HT-29 (cell line): ENCODE measurements around the gene SERPINA6. TPM values are rescaled to one million over a fixed set of nuclear protein-coding genes. Genes with fewer than 3 reads are reported as not detected.
"Not testable (repeated sequence)": the region's sequence is repeated elsewhere in the genome, so short reads cannot be mapped to it uniquely, and the experiment has no call there.

Source experiments
- DNase-seq: peaks from one replicate; pipeline ENCODE4 v3.0.0-alpha.2; 2015; ENCODE audit warnings: low spot score
- total RNA-seq: library from RNA; depleted of rRNA; stranded (reverse); fragments of >200 nt; shearing (Covaris generic); gene quantifications from 2 replicates; pipeline ENCODE4 v1.2.3, GENCODE V29; 2014; rRNA removed

SERPINA6 gene, protein sequence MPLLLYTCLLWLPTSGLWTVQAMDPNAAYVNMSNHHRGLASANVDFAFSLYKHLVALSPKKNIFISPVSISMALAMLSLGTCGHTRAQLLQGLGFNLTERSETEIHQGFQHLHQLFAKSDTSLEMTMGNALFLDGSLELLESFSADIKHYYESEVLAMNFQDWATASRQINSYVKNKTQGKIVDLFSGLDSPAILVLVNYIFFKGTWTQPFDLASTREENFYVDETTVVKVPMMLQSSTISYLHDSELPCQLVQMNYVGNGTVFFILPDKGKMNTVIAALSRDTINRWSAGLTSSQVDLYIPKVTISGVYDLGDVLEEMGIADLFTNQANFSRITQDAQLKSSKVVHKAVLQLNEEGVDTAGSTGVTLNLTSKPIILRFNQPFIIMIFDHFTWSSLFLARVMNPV
- total RNA-seq = 0.99 and 1.2 TPM in 2 replicates

DNA sequence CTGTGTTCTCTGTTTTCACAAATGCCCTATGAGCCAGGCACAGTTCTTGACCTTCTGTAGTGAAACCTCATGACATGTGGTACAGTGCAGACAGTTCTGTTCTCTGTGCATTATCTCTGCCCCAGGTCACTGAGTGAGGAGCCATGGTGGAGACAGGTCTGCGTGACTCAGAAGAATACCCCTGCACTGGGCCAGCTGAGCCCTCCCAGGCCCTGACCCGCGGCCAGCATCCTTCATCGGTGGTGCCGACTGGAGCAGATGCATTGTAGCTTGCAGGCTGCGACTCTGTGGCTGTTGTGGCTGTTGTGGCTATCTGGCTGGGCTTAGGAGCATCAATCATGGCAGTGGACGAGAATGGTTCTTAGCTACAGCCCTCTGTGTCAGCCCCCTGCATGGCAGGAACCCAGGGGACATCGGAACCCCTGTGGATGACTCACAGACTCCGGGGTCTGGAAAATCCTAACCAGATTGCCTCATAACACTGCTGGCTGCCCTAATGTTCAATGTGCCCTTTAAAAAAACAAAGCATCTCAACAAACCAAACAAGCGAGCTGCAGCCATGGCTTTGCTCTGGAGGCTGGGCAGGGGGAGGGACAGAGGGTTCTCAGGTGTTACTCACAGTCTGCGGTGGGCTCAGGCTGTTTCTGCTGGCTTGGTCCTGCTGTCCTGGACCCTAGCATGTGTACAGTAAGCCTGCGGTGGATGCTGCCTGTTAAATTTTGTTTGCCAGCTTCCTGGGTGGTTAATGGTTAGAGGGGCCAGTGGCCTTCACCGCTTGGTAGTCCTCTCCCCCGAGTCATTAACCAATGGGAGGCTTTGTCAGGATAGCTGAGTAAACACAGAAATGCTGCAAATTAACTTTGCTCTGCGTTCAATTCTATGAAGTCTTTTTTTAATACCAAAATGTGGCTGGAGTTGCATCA, at the start of gene SERPINA6:
TSS of gene SERPINA6 (minus strand) at position 689 of the 923 bp plus-strand sequence. CDS start 8,688 bp downstream, outside the sequence.
- DNase-seq = no peak

DNA sequence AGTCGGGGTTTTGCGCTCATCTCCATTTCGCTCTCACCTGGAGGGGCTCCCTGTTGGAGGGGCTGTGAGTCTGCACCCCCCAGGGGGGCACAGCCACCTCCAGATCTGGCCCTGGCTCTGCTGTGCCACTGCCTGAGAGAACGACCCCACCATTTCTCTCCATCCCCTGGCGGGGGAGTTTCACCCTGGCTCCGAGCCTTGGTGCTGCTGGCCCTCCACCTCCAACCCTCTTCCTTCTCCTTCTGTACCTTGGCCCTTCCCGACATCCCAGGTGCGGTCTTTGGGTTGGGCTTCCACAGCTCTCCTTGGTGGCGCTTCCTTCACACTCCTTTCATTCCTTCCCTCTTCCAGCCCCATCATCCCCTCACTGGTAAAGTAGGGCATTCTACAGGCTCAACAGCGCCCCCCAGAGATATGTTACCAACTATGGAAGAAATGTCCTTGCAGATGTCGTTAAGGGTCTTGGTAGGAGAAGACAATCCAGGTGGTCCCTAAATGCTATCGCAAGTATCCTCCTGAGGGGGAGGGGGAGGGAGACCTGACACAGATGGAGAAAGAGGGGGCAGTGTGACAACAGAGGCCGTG, 49.0 kb upstream of the SERPINA6 start:
- no peak for DNase-seq

DNA sequence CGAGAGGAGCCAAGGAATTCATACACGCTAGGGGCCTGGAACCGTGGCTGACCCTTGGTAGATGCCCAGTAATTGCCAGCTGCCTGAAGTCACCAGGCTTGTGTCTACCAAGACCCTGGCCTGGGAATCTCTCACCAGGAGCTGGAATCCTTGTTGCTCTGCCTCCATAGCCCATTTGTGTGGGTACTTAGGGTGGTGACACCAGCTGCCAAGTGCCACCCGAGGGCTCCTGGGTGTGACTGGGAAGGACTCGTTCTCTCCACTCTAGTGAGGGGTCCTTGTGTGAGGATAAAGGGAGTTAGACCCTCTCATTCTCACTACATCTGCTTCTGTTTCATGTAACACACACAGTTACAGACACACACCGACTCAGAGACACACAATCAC, 47.4 kb upstream of the SERPINA6 start:
- DNase-seq = no peak

DNA sequence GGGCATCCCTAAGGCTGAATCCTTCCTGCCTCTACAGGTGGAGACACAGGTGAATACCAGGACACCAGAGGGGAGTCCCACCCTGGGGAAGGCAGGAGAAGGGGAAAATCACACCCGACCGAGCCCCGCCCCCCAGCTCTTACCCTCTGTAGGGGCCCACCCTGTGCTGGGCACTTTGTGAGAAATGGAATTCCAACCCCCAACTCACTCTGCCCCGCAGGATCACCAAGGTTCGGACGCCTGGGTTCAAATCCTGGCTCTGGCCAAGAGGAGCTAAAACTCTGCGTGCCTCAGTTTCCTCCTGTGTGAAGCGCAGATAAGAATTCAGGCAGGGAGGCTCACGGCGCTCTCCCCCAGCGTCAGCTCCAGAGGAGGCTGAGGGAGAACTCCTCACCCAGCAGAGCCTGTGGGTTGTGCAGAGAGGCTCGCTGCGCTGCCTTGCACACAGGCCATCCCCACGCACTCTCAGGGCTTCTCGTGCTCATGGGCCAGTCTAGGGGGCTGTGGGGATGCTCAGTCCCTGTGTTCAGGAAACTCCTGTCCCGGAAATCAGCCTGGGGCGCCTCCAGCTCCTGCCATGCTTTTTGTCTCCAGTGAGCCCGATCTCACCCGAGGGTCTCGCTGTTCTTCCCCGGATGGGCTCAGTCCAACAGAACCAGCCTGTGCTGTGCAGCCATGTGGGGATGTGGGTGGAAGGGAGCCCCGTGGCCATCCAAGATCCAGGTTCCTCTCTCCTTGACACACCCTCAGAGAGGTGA, 46.8 kb upstream of the SERPINA6 start:
- not testable (repeated sequence) for DNase-seq

DNA sequence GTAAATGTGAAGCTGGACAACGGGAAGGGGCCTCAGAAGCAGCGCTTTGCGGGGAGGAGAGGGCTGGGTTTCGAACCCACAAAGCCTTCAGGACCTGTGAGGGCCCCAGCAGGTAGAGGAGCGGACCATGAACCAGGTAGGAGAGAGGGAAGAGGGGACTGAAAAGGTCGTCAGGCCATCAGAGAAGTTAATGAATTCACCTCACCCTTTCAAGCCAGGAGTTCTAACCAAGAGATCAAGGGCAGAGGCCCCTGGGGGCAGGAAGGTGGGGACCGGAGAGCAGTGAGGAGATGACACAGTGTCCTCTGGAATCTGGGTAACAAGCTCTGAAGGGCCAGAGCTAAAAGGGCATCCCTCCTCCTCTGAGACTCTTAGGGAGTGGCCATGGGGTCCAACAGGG, 45.8 kb upstream of the SERPINA6 start:
- DNase-seq = no peak

DNA sequence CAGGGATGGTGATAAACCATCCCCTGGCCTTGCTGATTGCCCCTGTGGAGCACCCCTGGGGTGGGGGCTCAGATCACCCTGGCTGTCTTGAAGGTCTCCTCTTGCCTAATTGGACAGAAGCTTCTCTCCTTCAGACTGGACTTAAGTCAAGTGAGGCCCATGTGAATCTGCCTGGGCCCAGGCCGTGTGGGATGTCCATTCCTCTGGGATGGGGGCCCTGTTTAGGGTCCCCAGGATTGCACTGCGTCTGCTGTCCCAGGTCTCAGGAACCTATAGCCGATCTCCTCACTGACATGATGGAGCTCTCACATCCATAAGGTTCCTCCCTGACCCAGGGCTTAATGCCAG, 45.1 kb upstream of the SERPINA6 start:
- DNase-seq = no peak

DNA sequence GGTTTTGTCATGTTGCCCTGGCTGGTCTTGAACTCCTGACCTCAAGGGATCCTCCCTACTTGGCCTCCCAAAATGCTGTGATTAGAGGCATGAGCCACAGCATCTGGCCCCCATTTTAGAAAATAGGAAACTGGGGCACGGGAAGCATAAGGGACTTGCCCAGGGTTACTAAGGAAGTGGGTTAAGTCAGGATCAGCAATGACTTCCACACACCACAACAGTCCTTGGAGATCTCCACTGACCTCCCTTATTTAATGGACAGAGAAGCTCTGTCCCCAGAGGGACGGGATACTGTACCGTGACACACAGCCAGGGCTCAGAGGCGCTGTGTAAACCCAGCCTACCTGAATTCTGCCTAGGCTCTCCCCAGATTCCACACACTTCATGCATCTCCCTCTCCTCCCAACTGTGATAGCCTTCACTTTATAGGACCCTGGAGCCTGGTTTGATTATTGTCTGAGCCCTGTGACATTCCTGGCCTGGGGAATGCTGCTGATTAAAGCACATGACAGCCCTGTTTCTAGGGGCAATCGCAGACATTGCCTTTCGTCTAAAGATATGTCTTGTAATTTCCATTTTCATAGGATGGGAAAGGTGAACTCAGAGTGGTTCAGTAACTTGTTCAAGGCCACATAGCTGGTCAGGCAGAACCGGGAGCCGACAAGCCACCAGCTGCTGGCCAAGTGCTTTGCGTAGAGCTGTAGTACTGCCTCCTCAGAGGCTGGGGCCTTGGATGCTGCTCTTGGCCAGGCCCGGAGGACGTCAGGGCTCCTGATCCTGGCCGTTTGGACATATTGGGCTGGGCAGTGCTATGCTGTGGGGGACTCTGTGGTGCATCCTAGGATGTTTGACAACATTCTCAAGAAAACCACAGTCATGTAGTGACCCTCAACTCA, 44.5 kb upstream of the SERPINA6 start:
- no peak for DNase-seq

DNA sequence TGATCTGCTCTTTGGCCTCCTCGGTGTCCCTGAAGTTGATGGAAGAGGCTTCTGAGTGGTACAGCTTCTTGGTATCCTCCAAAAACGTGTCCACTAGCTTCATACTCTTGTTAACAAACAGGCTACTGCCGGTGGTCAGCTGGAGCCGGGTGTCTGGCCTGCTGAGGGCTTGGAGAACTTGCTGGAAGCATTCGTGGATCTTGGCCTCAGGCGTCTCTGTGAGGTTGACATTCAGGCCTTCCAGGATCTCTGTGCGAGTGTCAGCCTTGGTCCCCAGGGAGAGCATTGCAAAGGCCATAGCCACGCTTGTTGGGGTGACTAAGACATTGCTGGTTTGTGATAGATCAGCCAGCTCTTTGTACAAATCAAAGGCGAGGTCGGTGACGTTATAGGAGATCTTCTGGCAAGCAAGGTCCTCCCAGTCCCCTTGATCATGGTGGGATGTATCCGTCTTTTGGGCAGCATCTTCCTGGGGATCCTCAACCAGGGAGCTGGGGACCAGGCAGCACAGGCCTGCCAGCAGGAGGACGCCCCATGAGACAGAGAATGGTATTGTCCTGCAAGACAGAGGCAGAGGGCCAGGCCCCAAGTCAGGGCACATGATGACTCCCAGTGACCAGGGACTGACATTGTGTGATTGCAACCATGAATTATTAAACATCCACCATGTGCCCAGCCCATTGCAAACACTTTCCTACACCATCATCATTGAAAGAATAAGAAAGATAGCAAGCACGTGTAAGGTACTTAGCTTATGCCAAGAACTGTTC, 43.2 kb upstream of the SERPINA6 start, which contains the start of gene SERPINA2:
TSS of gene SERPINA2 (minus strand) at position 553 of the 770 bp plus-strand sequence.
- DNase-seq = no peak

DNA sequence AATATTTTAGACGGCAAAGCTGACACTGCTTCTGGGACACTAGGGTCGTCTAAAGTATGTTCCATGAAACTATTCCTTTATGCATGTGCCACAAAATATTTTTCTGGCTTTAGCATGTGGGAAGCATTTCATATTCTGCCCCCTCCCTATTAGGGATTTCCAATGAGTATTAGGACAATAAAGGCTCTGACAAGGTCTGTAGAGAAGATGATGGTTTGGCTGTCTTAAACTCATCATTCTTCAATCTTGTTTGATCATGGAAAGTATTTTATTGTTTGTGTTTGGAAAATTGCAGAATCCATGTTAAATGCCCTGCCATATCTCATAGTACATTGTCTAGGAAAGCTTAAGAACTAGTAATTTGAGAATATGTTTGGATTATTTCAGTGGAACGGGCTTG, 42.5 kb upstream of the SERPINA6 start:
- DNase-seq = no peak

DNA sequence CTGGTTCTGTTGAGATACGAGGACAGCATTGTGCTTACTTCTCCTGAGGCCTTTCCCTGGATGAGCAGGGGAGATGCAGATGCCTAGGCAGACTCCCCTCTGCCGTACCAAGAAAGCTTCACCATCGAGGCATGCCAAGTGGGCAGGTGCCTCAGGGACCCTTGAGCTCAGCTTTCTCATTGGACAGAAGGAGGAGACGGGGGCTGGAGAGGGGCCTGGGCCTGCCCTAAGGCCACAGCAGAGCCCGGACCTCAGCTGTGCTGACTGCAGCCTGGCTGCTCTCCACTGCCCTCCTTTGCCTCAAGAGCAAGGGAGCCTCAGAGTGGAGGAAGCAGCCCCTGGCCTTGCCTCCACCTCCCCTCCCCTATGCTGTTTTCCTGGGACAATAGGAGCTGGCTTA, 41.8 kb upstream of the SERPINA6 start:
- no peak for DNase-seq

DNA sequence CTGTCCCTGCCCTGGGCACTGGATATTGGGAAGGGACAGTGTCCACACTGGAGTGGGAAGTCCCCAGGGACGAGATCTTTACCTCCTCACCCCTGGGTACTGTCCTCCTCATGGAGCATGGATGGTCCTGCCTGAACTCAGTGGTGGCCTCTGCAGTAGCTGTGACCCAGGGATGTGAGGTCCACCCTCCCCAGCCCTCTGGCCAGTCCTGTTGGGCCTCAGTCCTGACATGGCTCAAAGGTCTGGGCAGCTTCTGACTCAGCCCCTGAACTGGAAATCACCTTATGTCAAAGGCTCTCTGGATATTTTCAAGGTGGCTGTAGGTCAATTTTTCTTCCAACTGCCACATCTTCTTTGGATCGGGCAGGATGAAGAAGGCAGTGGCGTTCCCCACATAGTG, 40.9 kb upstream of the SERPINA6 start:
- no peak for DNase-seq

DNA sequence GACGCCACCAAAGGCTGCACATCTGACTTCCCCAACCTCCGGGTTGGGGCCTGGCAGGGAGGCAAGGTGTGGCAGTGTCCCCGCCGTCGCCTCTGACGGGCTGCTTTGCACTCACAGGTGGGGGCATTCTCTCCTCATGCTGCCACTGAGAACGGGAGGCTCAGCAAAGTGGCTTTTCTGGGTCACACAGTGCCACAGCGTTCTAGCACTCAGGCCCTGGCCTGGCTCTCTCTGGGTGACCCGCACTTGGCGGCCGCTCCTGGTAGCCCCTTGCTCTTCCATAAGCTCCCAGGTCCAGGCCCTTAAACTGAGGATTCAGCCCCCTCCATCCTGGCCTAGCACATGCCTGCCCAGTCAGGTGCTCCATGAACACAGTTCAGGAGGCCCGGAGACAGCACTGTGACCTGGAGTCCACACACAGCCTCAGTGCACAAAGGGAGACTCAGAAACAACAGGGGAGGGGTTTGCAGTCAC, 40.1 kb upstream of the SERPINA6 start:
- no peak for DNase-seq

DNA sequence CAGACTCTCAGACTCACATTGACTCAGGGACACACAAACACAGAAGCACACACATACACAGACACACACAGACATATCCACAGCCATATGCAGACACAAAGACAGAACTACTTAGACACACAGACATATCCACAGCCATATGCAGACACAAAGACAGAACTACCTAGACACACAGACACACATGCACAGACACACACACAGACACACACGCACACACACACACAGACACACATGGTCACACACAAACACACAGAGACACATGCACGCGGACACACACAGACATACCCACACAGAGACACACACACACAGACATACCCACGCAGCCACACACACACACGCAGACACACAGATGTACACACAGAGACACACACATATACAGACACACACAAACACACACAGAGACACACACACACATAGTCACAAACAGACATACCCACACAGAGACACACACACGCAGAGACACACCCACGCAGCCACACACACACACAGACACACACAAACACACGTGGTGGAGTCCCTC, 39.5 kb upstream of the SERPINA6 start:
- no peak for DNase-seq

DNA sequence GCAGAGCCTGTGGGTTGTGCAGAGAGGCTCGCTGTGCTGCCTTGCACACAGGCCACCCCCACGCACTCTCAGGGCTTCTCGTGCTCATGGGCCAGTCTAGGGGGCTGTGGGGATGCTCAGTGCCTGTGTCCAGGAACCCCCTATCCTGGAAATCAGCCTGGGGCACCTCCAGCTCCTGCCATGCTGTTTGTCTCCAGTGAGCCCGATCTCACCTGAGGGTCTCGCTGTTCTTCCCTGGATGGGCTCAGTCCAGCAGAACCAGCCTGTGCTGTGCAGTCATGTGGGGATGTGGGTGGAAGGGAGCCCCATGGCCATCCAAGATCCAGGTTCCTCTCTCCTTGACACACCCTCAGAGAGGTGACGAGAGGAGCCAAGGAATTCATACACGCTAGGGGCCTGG, 38.5 kb upstream of the SERPINA6 start:
- DNase-seq = no peak

DNA sequence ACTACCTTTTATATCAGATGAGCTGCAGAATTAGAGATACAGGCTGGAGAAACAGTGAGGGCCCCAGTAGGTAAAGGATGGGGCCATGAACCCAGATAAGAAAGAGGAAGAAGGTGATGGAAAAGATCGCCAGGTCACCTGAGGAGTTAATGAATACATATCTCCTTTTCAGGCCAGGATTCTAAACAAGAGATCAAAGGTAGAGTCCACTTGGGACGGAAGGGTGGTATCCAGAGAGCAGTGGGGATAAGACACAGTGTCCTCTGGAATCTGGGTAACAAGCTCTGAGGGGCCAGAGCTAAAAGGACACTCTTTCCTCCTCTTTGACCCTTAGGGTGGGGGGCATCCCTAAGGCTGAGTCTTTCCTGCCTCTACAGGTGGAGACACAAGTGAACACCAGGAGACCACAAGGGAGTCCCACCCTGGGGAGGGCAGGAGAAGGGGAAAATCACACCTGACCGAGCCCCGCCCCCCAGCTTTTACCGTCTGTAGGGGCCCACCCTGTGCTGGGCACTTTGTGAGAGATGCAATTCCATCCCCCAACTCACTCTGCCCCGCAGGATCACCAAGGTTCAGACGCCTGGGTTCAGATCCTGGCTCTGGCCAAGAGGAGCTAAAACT, 37.9 kb upstream of the SERPINA6 start:
- DNase-seq = no peak

DNA sequence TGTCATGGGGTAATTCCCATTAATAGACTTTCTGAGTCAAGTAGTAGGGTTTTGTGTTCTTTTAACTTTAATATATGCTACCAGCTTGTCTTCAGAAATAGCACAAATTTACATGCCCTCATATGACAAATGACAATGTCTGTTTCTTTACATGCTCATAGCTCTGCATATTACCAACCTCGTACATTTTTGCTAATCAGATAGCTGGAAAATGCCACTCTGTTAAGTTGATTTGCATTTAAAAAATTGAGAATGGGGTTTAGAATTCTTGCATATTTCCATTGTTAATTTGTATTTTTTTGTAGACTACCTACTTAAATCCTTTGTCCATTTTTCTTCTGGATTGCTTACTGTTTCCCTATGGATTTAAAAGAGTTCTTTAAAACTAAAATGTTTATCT, 34.0 kb upstream of the SERPINA6 start:
- DNase-seq = no peak

DNA sequence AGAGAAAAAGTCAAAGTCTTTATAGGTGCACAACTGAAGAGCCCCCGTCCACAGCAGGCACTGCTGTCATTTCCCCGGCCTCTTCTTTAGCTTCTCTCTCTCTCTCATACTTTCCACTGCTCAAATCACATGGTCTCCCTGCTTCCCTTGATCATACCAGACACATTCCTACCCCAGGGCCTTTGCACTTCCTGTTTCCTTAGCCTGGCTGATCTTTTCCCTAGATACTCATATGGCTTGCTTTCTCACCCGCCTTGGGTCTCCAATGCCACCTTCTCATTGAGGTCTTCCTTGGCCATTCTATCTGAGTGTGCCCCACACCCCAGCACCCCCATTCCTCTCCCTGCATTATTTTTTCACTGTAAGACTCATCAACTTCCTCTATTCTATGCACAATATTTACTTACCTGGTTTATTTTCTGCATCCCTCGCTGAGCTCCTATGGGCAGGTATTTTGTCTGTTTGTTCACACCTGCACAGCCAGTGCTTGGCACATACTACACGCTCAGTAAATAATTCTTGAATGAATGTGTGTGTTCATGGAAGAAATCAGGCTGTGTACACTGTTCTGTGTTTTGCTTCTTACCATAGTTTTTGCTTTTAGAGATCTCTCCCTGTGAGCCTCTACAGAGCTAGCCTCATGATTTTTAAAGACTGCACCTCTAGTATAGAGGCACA, 33.4 kb upstream of the SERPINA6 start:
- DNase-seq = no peak

DNA sequence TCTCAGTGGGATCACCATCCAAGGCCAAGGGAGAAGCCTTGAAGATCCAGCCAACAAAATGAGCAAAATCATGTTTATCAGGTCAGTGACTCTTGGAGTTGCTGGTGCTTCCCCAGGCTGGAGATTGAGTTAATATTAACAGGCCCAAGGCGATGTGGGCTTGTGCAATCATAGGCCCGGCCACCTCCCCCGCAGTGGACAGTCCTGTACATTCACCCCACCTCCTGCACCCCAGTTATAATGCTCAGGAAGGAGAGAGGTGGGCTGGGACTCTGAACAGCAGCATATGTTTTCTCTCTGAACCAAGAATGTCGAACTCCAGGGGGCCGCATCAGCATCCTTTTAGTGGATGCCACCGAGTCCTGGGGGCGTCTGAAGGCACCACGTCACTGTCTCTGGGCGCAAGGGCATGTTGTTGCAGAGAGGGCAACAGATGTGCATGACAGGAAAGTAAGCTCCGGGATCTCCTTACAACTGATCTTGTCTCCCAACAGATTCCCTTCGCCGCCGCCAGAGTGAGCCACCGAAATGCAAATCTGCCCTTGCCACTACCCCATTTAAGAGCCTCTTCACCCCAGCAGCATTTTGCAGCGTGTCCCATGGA, 32.2 kb upstream of the SERPINA6 start:
- DNase-seq = no peak
